Measurements from ENCODE around the gene C17orf114.

C17orf114 gene

GRCh38 chr17:4839965-4840892 lies 38.1 kb upstream of the C17orf114 start:
- DNase-seq (no peak), ATAC-seq (ENCODE audit: low FRiP score) (no peak)
- Histone ChIP-seq H3K4me3 (ENCODE audit: low read length in 2 of 2) (no peak overlapping the region), H3K36me3 (ENCODE audit: control insufficient read depth in 1 of 2, insufficient read depth in 2 of 2, low read length in 1 of 2) (no peaks in the 10 kb centered on the region), H3K4me1 (ENCODE audit: control insufficient read depth in 1 of 2, insufficient read depth in 2 of 2, low read length in 2 of 2) (no peaks in the 10 kb centered on the region), H3K27me3 (ENCODE audit: control insufficient read depth in 1 of 2, insufficient read depth in 2 of 2, low read length in 1 of 2) (no peaks in the 10 kb centered on the region), H3K27ac (ENCODE audit: low read depth in 1 of 2, low read length in 2 of 2) (no peak overlapping the region), H3K9me3 (ENCODE audit: control insufficient read depth, low read length) (no peaks in the 10 kb centered on the region)
- intact Hi-C loops (cut with DNase I) = loop anchor here in 1 of 2 donors (5.0 kb wide), 1 partner anchor 38 kb away; the partner anchor contains the start of gene C17orf114
- WGBS, 2 donors = 87 to 90% methylated on average over 8 of the region's 8 CpGs

- Histone ChIP-seq H3K9me3 (ENCODE audit: control insufficient read depth, low read length) (no peaks in the 10 kb centered on the region), H3K4me1 (ENCODE audit: control insufficient read depth in 1 of 2, insufficient read depth in 2 of 2, low read length in 2 of 2) (no peaks in the 10 kb centered on the region), H3K36me3 (ENCODE audit: control insufficient read depth in 1 of 2, insufficient read depth in 2 of 2, low read length in 1 of 2) (no peaks in the 10 kb centered on the region), H3K27me3 (ENCODE audit: control insufficient read depth in 1 of 2, insufficient read depth in 2 of 2, low read length in 1 of 2) (no peaks in the 10 kb centered on the region), H3K4me3 (ENCODE audit: low read length in 2 of 2) (no peak overlapping the region), H3K27ac (ENCODE audit: low read depth in 1 of 2, low read length in 2 of 2) (no peak overlapping the region)
- no peak for ATAC-seq (ENCODE audit: low FRiP score)
- no peak for DNase-seq
- WGBS, 2 donors = 90 to 91% methylated on average over 8 of the region's 8 CpGs
- intact Hi-C loops (cut with DNase I) = loop anchor here in 1 of 2 donors (5.0 kb wide), 1 partner anchor 37 kb away; the partner anchor contains the start of gene C17orf114
Observed at GRCh38 chr17:4839221-4839620, 37.1 kb upstream of the C17orf114 start.

GRCh38 chr17:4838309-4838785 lies 36.2 kb upstream of the C17orf114 start:
- Histone ChIP-seq H3K27ac (ENCODE audit: low read depth in 1 of 2, low read length in 2 of 2) (no peak overlapping the region), H3K4me3 (ENCODE audit: low read length in 2 of 2) (no peak overlapping the region), H3K4me1 (ENCODE audit: control insufficient read depth in 1 of 2, insufficient read depth in 2 of 2, low read length in 2 of 2) (no peaks in the 10 kb centered on the region), H3K27me3 (ENCODE audit: control insufficient read depth in 1 of 2, insufficient read depth in 2 of 2, low read length in 1 of 2) (no peaks in the 10 kb centered on the region), H3K9me3 (ENCODE audit: control insufficient read depth, low read length) (no peaks in the 10 kb centered on the region), H3K36me3 (ENCODE audit: control insufficient read depth in 1 of 2, insufficient read depth in 2 of 2, low read length in 1 of 2) (no peaks in the 10 kb centered on the region)
- ATAC-seq (ENCODE audit: low FRiP score) (no peak), DNase-seq (no peak)
- intact Hi-C loops (cut with DNase I) = loop anchor here in 1 of 2 donors (5.0 kb wide), 1 partner anchor 36 kb away; the partner anchor contains the start of gene C17orf114
- WGBS, 2 donors = 88 to 92% methylated on average over 3 of the region's 3 CpGs

GRCh38 chr17:4837471-4838308 lies 35.6 kb upstream of the C17orf114 start:
- H3K36me3 ChIP-seq (ENCODE audit: control insufficient read depth in 1 of 2, insufficient read depth in 2 of 2, low read length in 1 of 2) = no peaks in the 10 kb centered on the region
- intact Hi-C loops (cut with DNase I) = loop anchor here in 1 of 2 donors (5.0 kb wide), 1 partner anchor 35 kb away; the partner anchor contains the start of gene C17orf114
- no peak overlapping the region for H3K4me3 ChIP-seq (ENCODE audit: low read length in 2 of 2)
- DNase-seq (no peak), ATAC-seq (ENCODE audit: low FRiP score) (no peak)
- no peaks in the 10 kb centered on the region for H3K4me1 ChIP-seq (ENCODE audit: control insufficient read depth in 1 of 2, insufficient read depth in 2 of 2, low read length in 2 of 2)
- H3K27ac ChIP-seq (ENCODE audit: low read depth in 1 of 2, low read length in 2 of 2) = no peak overlapping the region
- no peaks in the 10 kb centered on the region for H3K9me3 ChIP-seq (ENCODE audit: control insufficient read depth, low read length)
- no peaks in the 10 kb centered on the region for H3K27me3 ChIP-seq (ENCODE audit: control insufficient read depth in 1 of 2, insufficient read depth in 2 of 2, low read length in 1 of 2)
- 60 to 65% methylated on average over 13 of the region's 13 CpGs for WGBS, 2 donors

- H3K4me3 ChIP-seq (ENCODE audit: low read length in 2 of 2) = no peak overlapping the region
- ATAC-seq (ENCODE audit: low FRiP score) (no peak), DNase-seq (no peak)
- intact Hi-C loops (cut with DNase I) = loop anchor here in 1 of 2 donors (5.0 kb wide), 1 partner anchor 34 kb away; the partner anchor contains the start of gene C17orf114
- H3K27me3 ChIP-seq (ENCODE audit: control insufficient read depth in 1 of 2, insufficient read depth in 2 of 2, low read length in 1 of 2) = no peaks in the 10 kb centered on the region
- WGBS, 2 donors = 81 to 86% methylated on average over 4 of the region's 4 CpGs
- no peaks in the 10 kb centered on the region for H3K4me1 ChIP-seq (ENCODE audit: control insufficient read depth in 1 of 2, insufficient read depth in 2 of 2, low read length in 2 of 2)
- no peaks in the 10 kb centered on the region for H3K36me3 ChIP-seq (ENCODE audit: control insufficient read depth in 1 of 2, insufficient read depth in 2 of 2, low read length in 1 of 2)
- H3K9me3 ChIP-seq (ENCODE audit: control insufficient read depth, low read length) = no peaks in the 10 kb centered on the region
- no peak overlapping the region for H3K27ac ChIP-seq (ENCODE audit: low read depth in 1 of 2, low read length in 2 of 2)
Observed at GRCh38 chr17:4836221-4836620, 34.1 kb upstream of the C17orf114 start.

GRCh38 chr17:4834681-4835020 lies 32.5 kb upstream of the C17orf114 start:
- Histone ChIP-seq H3K4me3 (ENCODE audit: low read length in 2 of 2) (no peak overlapping the region), H3K27ac (ENCODE audit: low read depth in 1 of 2, low read length in 2 of 2) (no peak overlapping the region), H3K4me1 (ENCODE audit: control insufficient read depth in 1 of 2, insufficient read depth in 2 of 2, low read length in 2 of 2) (no peaks in the 10 kb centered on the region), H3K36me3 (ENCODE audit: control insufficient read depth in 1 of 2, insufficient read depth in 2 of 2, low read length in 1 of 2) (no peaks in the 10 kb centered on the region), H3K27me3 (ENCODE audit: control insufficient read depth in 1 of 2, insufficient read depth in 2 of 2, low read length in 1 of 2) (no peaks in the 10 kb centered on the region), H3K9me3 (ENCODE audit: control insufficient read depth, low read length) (no peaks in the 10 kb centered on the region)
- intact Hi-C loops (cut with DNase I) = loop anchor here in 1 of 2 donors (5.0 kb wide), 1 partner anchor 32 kb away; the partner anchor contains the start of gene C17orf114
- 66 to 68% methylated on average over 4 of the region's 4 CpGs for WGBS, 2 donors
- no peak for DNase-seq
- ATAC-seq (ENCODE audit: low FRiP score) = no peak

GRCh38 chr17:4833941-4834680 lies 32.0 kb upstream of the C17orf114 start:
- Histone ChIP-seq H3K9me3 (ENCODE audit: control insufficient read depth, low read length) (no peaks in the 10 kb centered on the region), H3K4me1 (ENCODE audit: control insufficient read depth in 1 of 2, insufficient read depth in 2 of 2, low read length in 2 of 2) (no peaks in the 10 kb centered on the region), H3K4me3 (ENCODE audit: low read length in 2 of 2) (peak overlapping the region; percentile 69 to 87), H3K27me3 (ENCODE audit: control insufficient read depth in 1 of 2, insufficient read depth in 2 of 2, low read length in 1 of 2) (no peaks in the 10 kb centered on the region), H3K27ac (ENCODE audit: low read depth in 1 of 2, low read length in 2 of 2) (peak overlapping the region in 1 of 2 donors; percentile 11), H3K36me3 (ENCODE audit: control insufficient read depth in 1 of 2, insufficient read depth in 2 of 2, low read length in 1 of 2) (no peaks in the 10 kb centered on the region)
- peak; percentile 22 for ATAC-seq (ENCODE audit: low FRiP score)
- WGBS, 2 donors = 1 to 2% methylated on average over 15 of the region's 15 CpGs
- DNase-seq = peak in 1 of 2 donors; percentile 64
- intact Hi-C loops (cut with DNase I) = no loop called here
